MCF 10A (cell line): ENCODE results near the gene CCDC12. TPM values are rescaled to one million over a fixed set of nuclear protein-coding genes. Genes with fewer than 3 reads are reported as not detected.

ENCODE experiments used
- BruUV-seq: library from RNA; stranded (reverse); fragments of 400-500 nt; replicated peaks from 2 replicates; lab custom pipeline; 2021; lab: Mats Ljungman, UMichigan
- CTCF ChIA-PET: fragments of 300-600 bp; sonication (Branson Sonifier 250); formaldehyde crosslinking; extraction: SDS; loops from one replicate; lab custom pipeline; 2021; ENCODE audit warnings: antibody characterized with exemption, inconsistent platforms; lab: Yijun Ruan, JAX
- POLR2A ChIA-PET: fragments of 300-600, 350-650 bp; sonication (Branson Sonifier 250); formaldehyde crosslinking; extraction: SDS; loops from one replicate; lab custom pipeline; 2020; ENCODE audit warnings: antibody characterized with exemption, inconsistent platforms; lab: Yijun Ruan, JAX
- DNase-seq: peaks from one replicate; pipeline ENCODE4 v3.0.0-alpha.2; 2018; ENCODE audit not compliant: unreplicated experiment
- H3K27ac Mint-ChIP-seq: one replicate; pipeline ENCODE4 v1.8.0; 2022; ENCODE audit warnings: mild to moderate bottlenecking, low read depth, mixed read lengths; ENCODE audit not compliant: unreplicated experiment
- H3K27me3 Mint-ChIP-seq: one replicate; pipeline ENCODE4 v1.8.0; 2022; ENCODE audit warnings: mixed read lengths; ENCODE audit not compliant: insufficient read depth, unreplicated experiment
- H3K36me3 Mint-ChIP-seq: one replicate; pipeline ENCODE4 v1.8.0; 2022; ENCODE audit warnings: mild to moderate bottlenecking, moderate library complexity, mixed read lengths; ENCODE audit not compliant: insufficient read depth, unreplicated experiment
- H3K4me1 Mint-ChIP-seq: one replicate; pipeline ENCODE4 v1.8.0; 2022; ENCODE audit warnings: mixed read lengths; ENCODE audit not compliant: insufficient read depth, unreplicated experiment
- H3K4me3 Mint-ChIP-seq: one replicate; pipeline ENCODE4 v1.8.0; 2022; ENCODE audit warnings: mild to moderate bottlenecking, moderate library complexity, mixed read lengths; ENCODE audit not compliant: unreplicated experiment
- H3K9me3 Mint-ChIP-seq: one replicate; pipeline ENCODE4 v1.8.0; 2022; ENCODE audit warnings: mixed read lengths; ENCODE audit not compliant: unreplicated experiment
- CTCF ChIP-seq: fragments of 200-600 bp; IDR thresholded peaks from one replicate; pipeline ENCODE4 v1.8.0; 2022; ENCODE audit warnings: antibody characterized with exemption, mild to moderate bottlenecking; ENCODE audit not compliant: unreplicated experiment
- intact Hi-C: fragments of 100-400 bp; cut with micrococcal nuclease; formaldehyde crosslinking; loops from 2 replicates; pipeline ENCODE4 v1.14.1; 2022
- total RNA-seq: library from RNA; stranded (reverse); gene quantifications from 2 replicates; pipeline ENCODE4 v1.2.3, GENCODE V29; 2022

Gene CCDC12
- total RNA-seq, 1 experiment from 2014 or later = 45.9 TPM

- DNase-seq = no peak
- Mint-ChIP-seq H3K27ac (no peak overlapping the region), H3K4me1 (no peaks in the 10 kb centered on the region), H3K9me3 (no peaks in the 10 kb centered on the region), H3K36me3 (peaks cover 6% of the 10 kb centered on the region), H3K27me3 (peaks cover 32% of the 10 kb centered on the region), H3K4me3 (no peak overlapping the region)
- CTCF ChIA-PET = interaction anchor here (0.8 to 1.9 kb wide), 2 partner anchors 18 to 19 kb away, joined by 4 to 9 read pairs; no protein-coding TSS in a partner anchor
- no peak for TF ChIP-seq CTCF
- intact Hi-C loops = no loop called here
- no TSS peak for BruUV-seq
- POLR2A ChIA-PET = no interaction called here
Observed at GRCh38 chr3:46884929-46885328, 91.6 kb downstream of the CCDC12 start.

- H3K4me3 Mint-ChIP-seq = no peak overlapping the region
- H3K4me1 Mint-ChIP-seq = no peaks in the 10 kb centered on the region
- CTCF ChIA-PET = interaction anchor here (0.8 kb wide), 1 partner anchor 19 kb away, joined by 4 read pairs; no protein-coding TSS in a partner anchor
- peaks cover 6% of the 10 kb centered on the region for H3K36me3 Mint-ChIP-seq
- no peak overlapping the region for H3K27ac Mint-ChIP-seq
- H3K9me3 Mint-ChIP-seq = no peaks in the 10 kb centered on the region
- no peak for DNase-seq
- BruUV-seq = no TSS peak
- H3K27me3 Mint-ChIP-seq = peaks cover 37% of the 10 kb centered on the region
- TF ChIP-seq CTCF = no peak
- intact Hi-C loops = no loop called here
- POLR2A ChIA-PET = no interaction called here
Observed at GRCh38 chr3:46884427-46884826, 92.1 kb downstream of the CCDC12 start.

GRCh38 chr3:46883830-46884185 lies 92.7 kb downstream of the CCDC12 start:
- no TSS peak for BruUV-seq
- no peak for TF ChIP-seq CTCF
- intact Hi-C loops = no loop called here

DNA sequence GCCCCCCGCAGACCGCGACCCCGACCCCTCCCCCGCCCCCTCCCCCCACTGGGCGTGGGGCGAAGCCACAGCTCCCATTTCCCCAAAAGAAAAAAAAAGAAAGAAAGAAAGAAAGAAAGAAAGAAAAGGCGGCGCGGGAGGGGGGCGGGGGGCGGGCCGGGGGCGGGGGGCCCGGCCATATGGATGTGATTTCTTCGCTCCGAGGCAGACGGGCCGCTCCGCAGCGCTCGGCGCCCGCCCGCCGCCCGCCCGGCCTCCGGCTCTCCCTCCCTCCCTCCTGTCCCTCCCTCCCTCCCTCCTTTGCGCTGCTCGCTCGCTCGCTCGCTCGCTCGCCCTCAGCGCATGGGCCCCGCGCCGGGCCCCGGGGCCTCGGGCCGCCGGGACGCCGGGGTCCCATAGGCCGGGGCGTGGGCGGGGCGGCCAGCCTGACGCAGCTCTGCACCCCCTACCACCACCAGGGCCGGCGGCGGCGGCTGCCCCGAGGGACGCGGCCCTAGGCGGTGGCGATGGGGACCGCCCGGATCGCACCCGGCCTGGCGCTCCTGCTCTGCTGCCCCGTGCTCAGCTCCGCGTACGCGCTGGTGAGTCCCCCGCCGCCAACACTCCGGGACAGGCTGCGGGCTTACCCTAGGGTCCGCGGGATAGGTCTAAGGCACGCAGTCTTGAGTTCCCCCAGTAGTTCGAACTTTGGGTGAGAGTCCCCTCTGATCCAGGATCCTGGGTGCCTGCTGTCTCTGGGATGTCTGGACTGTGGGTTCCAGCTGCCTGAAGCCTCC lies 93.3 kb downstream of the CCDC12 start:
- no peaks in the 10 kb centered on the region for H3K36me3 Mint-ChIP-seq
- no peaks in the 10 kb centered on the region for H3K9me3 Mint-ChIP-seq
- no peaks in the 10 kb centered on the region for H3K4me1 Mint-ChIP-seq
- no peak for TF ChIP-seq CTCF
- intact Hi-C loops = no loop called here
- H3K27me3 Mint-ChIP-seq = peaks cover 37% of the 10 kb centered on the region
- no TSS peak for BruUV-seq
- no peak for DNase-seq
- peak overlapping the region; percentile 44 for H3K4me3 Mint-ChIP-seq
- ChIA-PET POLR2A (no interaction called here), CTCF (interaction anchor here (0.6 kb wide), 1 partner anchor 1031 kb away, joined by 4 read pairs; no protein-coding TSS in a partner anchor)
- H3K27ac Mint-ChIP-seq = no peak overlapping the region

More at GRCh38 chr3:46883830-46884185, 92.7 kb downstream of the CCDC12 start:
- H3K4me1 Mint-ChIP-seq = no peaks in the 10 kb centered on the region
- DNase-seq = no peak
- peaks cover 37% of the 10 kb centered on the region for H3K27me3 Mint-ChIP-seq
- CTCF ChIA-PET = no interaction called here
- H3K36me3 Mint-ChIP-seq = peaks cover under 1% of the 10 kb centered on the region
- no peaks in the 10 kb centered on the region for H3K9me3 Mint-ChIP-seq
- no peak overlapping the region for H3K4me3 Mint-ChIP-seq
- H3K27ac Mint-ChIP-seq = no peak overlapping the region
- POLR2A ChIA-PET = no interaction called here
